HCT116 (cell line): ENCODE data around the gene PXK. TPM values are rescaled to one million over a fixed set of nuclear protein-coding genes. Genes with fewer than 3 reads are reported as not detected.
"Not testable (repeated sequence)": the region's sequence is repeated elsewhere in the genome, so short reads cannot be mapped to it uniquely, and the experiment has no call there.

Experiments
- ATAC-seq: fragments of 200-7000 bp; cut with Tn5 transposase; 2 replicates; pipeline ENCODE4 v1.9.1; 2020; ENCODE audit warnings: mild to moderate bottlenecking, moderate library complexity
- BruUV-seq: library from RNA; stranded (reverse); fragments of 400-500 nt; replicated peaks from 2 replicates; lab custom pipeline; 2021; lab: Mats Ljungman, UMichigan
- CTCF ChIA-PET: fragments of 300-600 bp; sonication (Branson Sonifier 250); formaldehyde crosslinking; loops from one replicate; lab custom pipeline; 2021; ENCODE audit warnings: antibody characterized with exemption; lab: Charles Lee
- POLR2A ChIA-PET: fragments of 300-600, 350-600 bp; sonication (Branson Sonifier 250); formaldehyde crosslinking; loops from one replicate; lab custom pipeline; 2021; ENCODE audit warnings: antibody characterized with exemption; lab: Charles Lee
- RAD21 ChIA-PET, 2 experiments: fragments of 300-600 bp; sonication (Branson Sonifier 250); formaldehyde crosslinking; loops; one replicate each; lab custom pipeline; 2023; ENCODE audit warnings: low total read pairs in 2 of 2; ENCODE audit not compliant: uncharacterized antibody in 2 of 2, unreplicated experiment in 2 of 2, low non-redundant PET in 1 of 2; lab: Charles Lee
- DNase-seq: peaks from one replicate; pipeline ENCODE4 v3.0.0-alpha.2; 2010; ENCODE audit warnings: low read depth, low spot score
- H2AFZ ChIP-seq: fragments of 200-600 bp; shearing (Covaris generic), sonication (generic); 2 replicates; pipeline ENCODE4 v1.6.1; 2017; ENCODE audit warnings: low read depth, mixed run types, mixed read lengths, antibody characterized with exemption, low read length; ENCODE audit not compliant: poor library complexity, severe bottlenecking
- H3K27ac ChIP-seq: 2 replicates; pipeline ENCODE4 v1.5.1; 2012; ENCODE audit warnings: low read depth, low read length
- H3K27me3 ChIP-seq: fragments of 200-600 bp; sonication (generic); 2 replicates; pipeline ENCODE4 v1.6.1; 2016; ENCODE audit warnings: mixed run types, low read length, mixed read lengths; ENCODE audit not compliant: insufficient read depth
- H3K36me3 ChIP-seq, 2 experiments: fragments of 200-500 bp in 1 of 2; fragments of 200-600 bp in 1 of 2; sonication (Bioruptor generic) in 1 of 2; sonication (generic) in 1 of 2; 2 replicates each; pipeline versions ENCODE4 v1.5.1 to v1.6.1; 2014 to 2016; ENCODE audit warnings: low read length in 2 of 2, inconsistent platforms in 1 of 2, mixed read lengths in 1 of 2, mixed run types in 1 of 2; ENCODE audit not compliant: insufficient read depth in 2 of 2, control insufficient read depth in 1 of 2
- H3K4me1 ChIP-seq, 2 experiments: fragments of 200-600 bp in 1 of 2; sonication (generic) in 1 of 2; 2 replicates each; pipeline versions ENCODE4 v1.5.1 to v1.6.1; 2012 to 2017; ENCODE audit warnings: low read length in 2 of 2, inconsistent platforms in 1 of 2, mild to moderate bottlenecking in 1 of 2, mixed read lengths in 1 of 2, mixed run types in 1 of 2, moderate library complexity in 1 of 2; ENCODE audit not compliant: insufficient read depth in 2 of 2, control insufficient read depth in 1 of 2
- H3K4me2 ChIP-seq: fragments of 200-600 bp; sonication (generic); 2 replicates; pipeline ENCODE4 v1.6.1; 2017; ENCODE audit warnings: mixed run types, low read length, mixed read lengths
- H3K4me3 ChIP-seq, 2 experiments: fragments of 200-600 bp in 1 of 2; sonication (generic) in 1 of 2; replicated peaks in 1 of 2; 2 replicates each; pipeline ENCODE4 v1.5.1; 2011 to 2016; ENCODE audit warnings: low read length in 2 of 2, control low read depth in 1 of 2, low read depth in 1 of 2, mild to moderate bottlenecking in 1 of 2, mixed read lengths in 1 of 2, mixed run types in 1 of 2
- H3K79me2 ChIP-seq: fragments of 200-600 bp; sonication (generic); 2 replicates; pipeline ENCODE4 v1.6.1; 2017; ENCODE audit warnings: mild to moderate bottlenecking, mixed run types, low read length, moderate library complexity, mixed read lengths; ENCODE audit not compliant: insufficient read depth
- H3K9ac ChIP-seq: fragments of 200-600 bp; sonication (generic); 2 replicates; pipeline ENCODE4 v1.6.1; 2016; ENCODE audit warnings: low read length, mixed read lengths
- H3K9me2 ChIP-seq: fragments of 200-600 bp; sonication (generic), shearing (Covaris generic); 2 replicates; pipeline ENCODE4 v1.6.1; 2017; ENCODE audit warnings: mixed run types, mild to moderate bottlenecking, moderate library complexity; ENCODE audit not compliant: insufficient read depth
- H3K9me3 ChIP-seq, 2 experiments: fragments of 200-500 bp in 1 of 2; fragments of 200-600 bp in 1 of 2; sonication (Bioruptor generic) in 1 of 2; sonication (generic) in 1 of 2; 2 replicates each; pipeline ENCODE4 v1.6.1; 2014 to 2017; ENCODE audit warnings: low read length in 2 of 2, mixed read lengths in 2 of 2, inconsistent platforms in 1 of 2, low read depth in 1 of 2, mild to moderate bottlenecking in 1 of 2, mixed run types in 1 of 2, moderate library complexity in 1 of 2; ENCODE audit not compliant: control insufficient read depth in 1 of 2, insufficient read depth in 1 of 2
- H4K20me1 ChIP-seq: fragments of 200-600 bp; sonication (generic), shearing (Covaris generic); 2 replicates; pipeline ENCODE4 v1.6.1; 2017; ENCODE audit warnings: mixed run types, mild to moderate bottlenecking, moderate library complexity; ENCODE audit not compliant: insufficient read depth
- intact Hi-C: fragments of 100-400 bp; cut with micrococcal nuclease; formaldehyde crosslinking; loops from 2 replicates; pipeline ENCODE4 v1.10.0; 2022
- total RNA-seq: library from RNA; stranded (reverse); gene quantifications from one replicate; pipeline ENCODE4 v1.2.1, GENCODE V29; 2021; ENCODE audit not compliant: unreplicated experiment

The PXK gene
- total RNA-seq, 1 experiment from 2014 or later, result 10.2 TPM

GRCh38 chr3:58288964-58289613, 43.6 kb upstream of the PXK start:
- H3K9me3 ChIP-seq, H4K20me1 ChIP-seq, H3K79me2 ChIP-seq, H2AFZ ChIP-seq, intact Hi-C loops, H3K36me3 ChIP-seq, DNase-seq, ATAC-seq, H3K9ac ChIP-seq, H3K9me2 ChIP-seq, H3K27me3 ChIP-seq, CTCF ChIA-PET, POLR2A ChIA-PET, H3K4me2 ChIP-seq, H3K4me3 ChIP-seq, BruUV-seq, RAD21 ChIA-PET, H3K4me1 ChIP-seq, H3K27ac ChIP-seq: not testable (repeated sequence)

- BruUV-seq, ATAC-seq, CTCF ChIA-PET, H3K4me3 ChIP-seq, H4K20me1 ChIP-seq, RAD21 ChIA-PET, POLR2A ChIA-PET, H3K27ac ChIP-seq, H3K36me3 ChIP-seq, intact Hi-C loops, H3K9me2 ChIP-seq, DNase-seq, H3K79me2 ChIP-seq, H3K4me2 ChIP-seq, H2AFZ ChIP-seq, H3K27me3 ChIP-seq, H3K4me1 ChIP-seq, H3K9me3 ChIP-seq, H3K9ac ChIP-seq: not testable (repeated sequence)
Measured at GRCh38 chr3:58290446-58290845, 42.2 kb upstream of the PXK start.
